Keratinocyte (primary cell): ENCODE results near the gene NEU2. TPM values are rescaled to one million over a fixed set of nuclear protein-coding genes. Genes with fewer than 3 reads are reported as not detected.

Source experiments
- DNase-seq: peaks from one replicate; pipeline ENCODE4 v3.0.0-alpha.2; 2011; ENCODE audit warnings: low read depth, missing footprints, low spot score
- FAIRE-seq: peaks from 2 replicates; lab custom pipeline; 2011; peaks lifted over from hg19 to GRCh38; lab: Jason Lieb, UNC
- H2AFZ ChIP-seq: 2 replicates; pipeline ENCODE4 v1.6.0; 2012; ENCODE audit warnings: low read length, control low read depth, inconsistent platforms; ENCODE audit not compliant: control insufficient read depth
- H3K27ac ChIP-seq: 2 replicates; pipeline ENCODE4 v1.5.1; 2011; ENCODE audit warnings: low read length; ENCODE audit not compliant: control insufficient read depth, insufficient read depth
- H3K27me3 ChIP-seq: 3 replicates; pipeline ENCODE4 v1.6.0; 2011; ENCODE audit warnings: low read length; ENCODE audit not compliant: control insufficient read depth, insufficient read depth; ENCODE audit errors: extremely low read depth
- H3K36me3 ChIP-seq, 2 experiments: 2 replicates in 1 of 2; 3 replicates in 1 of 2; pipeline ENCODE4 v1.5.1; 2011; ENCODE audit warnings: low read length in 2 of 2, mild to moderate bottlenecking in 1 of 2; ENCODE audit not compliant: control insufficient read depth in 2 of 2, insufficient read depth in 2 of 2; ENCODE audit errors: extremely low read depth in 1 of 2
- H3K4me1 ChIP-seq: 3 replicates; pipeline ENCODE4 v1.5.1; 2011; ENCODE audit warnings: low read length; ENCODE audit not compliant: control insufficient read depth, insufficient read depth; ENCODE audit errors: extremely low read depth
- H3K4me2 ChIP-seq: 3 replicates; pipeline ENCODE4 v1.6.0; 2011; ENCODE audit warnings: low read depth, low read length; ENCODE audit not compliant: control insufficient read depth, insufficient read depth; ENCODE audit errors: extremely low read depth
- H3K4me3 ChIP-seq, 3 experiments: fragments of 200-600 bp in 1 of 3; sonication (generic) in 1 of 3; 2 replicates in 2 of 3; 3 replicates in 1 of 3; pipeline ENCODE4 v1.5.1; 2011 to 2016; ENCODE audit warnings: low read length in 3 of 3, mild to moderate bottlenecking in 3 of 3, control low read depth in 2 of 3, inconsistent platforms in 1 of 3, low read depth in 1 of 3, mixed read lengths in 1 of 3, mixed run types in 1 of 3, moderate library complexity in 1 of 3; ENCODE audit not compliant: control insufficient read depth in 2 of 3, insufficient read depth in 2 of 3; ENCODE audit errors: extremely low read depth in 1 of 3
- H3K79me2 ChIP-seq: 2 replicates; pipeline ENCODE4 v1.6.0; 2012; ENCODE audit warnings: low read length; ENCODE audit not compliant: control insufficient read depth, insufficient read depth
- H3K9ac ChIP-seq: 3 replicates; pipeline ENCODE4 v1.6.0; 2011; ENCODE audit warnings: low read length; ENCODE audit not compliant: control insufficient read depth, insufficient read depth; ENCODE audit errors: extremely low read depth
- H3K9me1 ChIP-seq: 3 replicates; pipeline ENCODE4 v1.6.0; 2011; ENCODE audit warnings: low read length; ENCODE audit not compliant: control insufficient read depth, insufficient read depth; ENCODE audit errors: extremely low read depth
- H3K9me3 ChIP-seq: 2 replicates; pipeline ENCODE4 v1.5.1; 2012; ENCODE audit warnings: low read depth, low read length; ENCODE audit not compliant: control insufficient read depth
- H4K20me1 ChIP-seq: 3 replicates; pipeline ENCODE4 v1.6.0; 2011; ENCODE audit warnings: low read length; ENCODE audit not compliant: control insufficient read depth, insufficient read depth; ENCODE audit errors: extremely low read depth
- CTCF ChIP-seq, 3 experiments: IDR thresholded peaks in 1 of 3; conservative IDR thresholded peaks in 1 of 3; optimal IDR thresholded peaks in 1 of 3; 2 replicates in 2 of 3; 3 replicates in 1 of 3; pipeline versions ENCODE3 to v1.5.1; 2011; ENCODE audit warnings: low read length in 3 of 3, mild to moderate bottlenecking in 3 of 3, moderate library complexity in 2 of 3, control low read depth in 1 of 3, inconsistent platforms in 1 of 3; ENCODE audit not compliant: insufficient read depth in 2 of 3; ENCODE audit errors: extremely low read depth in 1 of 3
- EZH2 ChIP-seq: IDR thresholded peaks from one replicate; pipeline ENCODE4 v1.6.1; 2012; ENCODE audit warnings: inconsistent platforms, mild to moderate bottlenecking, low read length, moderate library complexity
- dilution Hi-C: fragments of 300-500 bp; cut with MboI; formaldehyde crosslinking; loops from one replicate; pipeline ENCODE4 v1.7.0; 2020; ENCODE audit warnings: low sequenced_read_pairs; ENCODE audit not compliant: extremely low pct_ligation_motif_present
- polyA plus RNA-seq, 5 experiments: library from polyadenylated mRNA; depleted of rRNA in 3 of 5; stranded (reverse) in 3 of 5; stranded (forward) in 1 of 5; unstranded in 1 of 5; fragments of >200 nt; gene quantifications; 1 replicate in 1 of 5; 2 replicates in 3 of 5; 3 replicates in 1 of 5; pipeline versions ENCODE4 v1.2.1 to v1.2.3, GENCODE V29; 2011 to 2012; ENCODE audit warnings: missing spikeins in 2 of 5, low read depth in 1 of 5, low replicate concordance in 1 of 5

The NEU2 gene
- polyA plus RNA-seq, 1 donor (not counting 4 experiments of a cell fraction or from before 2014, with no cell fraction given) = not detected

GRCh38 chr2:233061591-233062450 lies 29.3 kb downstream of the NEU2 start:
- no peak for FAIRE-seq
- H3K9ac ChIP-seq = no peak overlapping the region
- no peaks in the 10 kb centered on the region for H3K79me2 ChIP-seq
- no peak for DNase-seq
- no peaks in the 10 kb centered on the region for H4K20me1 ChIP-seq
- no peaks in the 10 kb centered on the region for H3K9me1 ChIP-seq
- no peaks in the 10 kb centered on the region for H3K36me3 ChIP-seq
- H3K27me3 ChIP-seq = no peaks in the 10 kb centered on the region
- H3K4me3 ChIP-seq = no peak overlapping the region
- no peaks in the 10 kb centered on the region for H3K9me3 ChIP-seq
- H3K4me1 ChIP-seq = peaks cover 1% of the 10 kb centered on the region
- no peak overlapping the region for H3K27ac ChIP-seq
- no peak overlapping the region for H3K4me2 ChIP-seq
- dilution Hi-C loops = no loop called here
- no peak overlapping the region for H2AFZ ChIP-seq
- TF ChIP-seq EZH2 (no peak), CTCF (optimal IDR thresholded peaks at IDR 0.05 in 1 of 3, IDR thresholded peaks at IDR 0.05 in 1 of 3, conservative IDR thresholded peaks at IDR 0.05 in 1 of 3; ENCODE audit: extremely low read depth in 1 of 3, insufficient read depth in 2 of 3, low read length in 3 of 3) (no peak)

- Histone ChIP-seq H4K20me1 (no peaks in the 10 kb centered on the region), H3K4me3 (no peak overlapping the region), H3K27ac (no peak overlapping the region), H3K9me3 (no peaks in the 10 kb centered on the region), H3K27me3 (no peaks in the 10 kb centered on the region), H3K9me1 (no peaks in the 10 kb centered on the region), H3K36me3 (no peaks in the 10 kb centered on the region), H3K4me1 (peaks cover 5% of the 10 kb centered on the region), H2AFZ (no peak overlapping the region), H3K4me2 (no peak overlapping the region), H3K9ac (no peak overlapping the region), H3K79me2 (no peaks in the 10 kb centered on the region)
- TF ChIP-seq EZH2 = no peak
- TF ChIP-seq CTCF (optimal IDR thresholded peaks at IDR 0.05 in 1 of 3, IDR thresholded peaks at IDR 0.05 in 1 of 3, conservative IDR thresholded peaks at IDR 0.05 in 1 of 3; ENCODE audit: extremely low read depth in 1 of 3, insufficient read depth in 2 of 3, low read length in 3 of 3) = no peak
- FAIRE-seq (no peak), DNase-seq (no peak)
- dilution Hi-C loops = no loop called here
Observed at GRCh38 chr2:233062451-233062850, 30.0 kb downstream of the NEU2 start.
